HUES6 (cell line): ENCODE measurements around the gene COL23A1.
"Not testable (repeated sequence)": the region's sequence is repeated elsewhere in the genome, so short reads cannot be mapped to it uniquely, and the experiment has no call there.

ENCODE experiments used
- H3K27ac ChIP-seq: 2 replicates; pipeline ENCODE4 v1.7.0; 2013; ENCODE audit warnings: low read depth, mild to moderate bottlenecking, low read length, inconsistent platforms
- H3K27me3 ChIP-seq: 2 replicates; pipeline ENCODE4 v1.6.1; 2013; ENCODE audit warnings: low read length; ENCODE audit not compliant: control insufficient read depth, insufficient read depth
- H3K36me3 ChIP-seq: 2 replicates; pipeline ENCODE4 v1.6.1; 2013; ENCODE audit warnings: low read length; ENCODE audit not compliant: control insufficient read depth, insufficient read depth
- H3K4me1 ChIP-seq: 2 replicates; pipeline ENCODE4 v1.6.1; 2013; ENCODE audit warnings: low read length; ENCODE audit not compliant: control insufficient read depth, insufficient read depth
- H3K4me3 ChIP-seq: 2 replicates; pipeline ENCODE4 v1.5.1; 2013; ENCODE audit warnings: low read depth, low read length
- H3K9ac ChIP-seq: one replicate; pipeline ENCODE4 v1.6.1; 2013; ENCODE audit warnings: mild to moderate bottlenecking, low read length
- H3K9me3 ChIP-seq: 2 replicates; pipeline ENCODE4 v1.6.1; 2013; ENCODE audit warnings: low read depth, low read length; ENCODE audit not compliant: control insufficient read depth, insufficient read depth

Gene COL23A1

DNA sequence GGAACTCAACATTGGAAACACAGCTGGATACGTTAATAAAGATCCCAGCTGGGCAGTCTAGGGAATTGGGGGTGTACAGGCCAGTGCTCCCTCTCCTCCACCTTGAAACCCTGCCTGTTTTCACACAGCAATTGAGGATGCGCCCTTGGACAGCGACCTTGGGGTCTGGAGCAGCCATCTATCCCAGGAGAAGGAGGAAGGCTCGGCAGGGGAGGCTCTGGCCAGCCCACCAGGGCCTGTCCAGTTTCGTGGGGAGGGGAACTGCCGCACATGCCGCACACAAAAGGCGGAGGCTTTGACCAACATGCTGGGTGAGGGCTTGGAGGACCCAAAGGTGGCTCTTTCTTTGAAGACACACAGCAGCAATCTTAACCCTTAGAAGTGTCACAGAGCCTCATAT lies 1.4 kb downstream of the COL23A1 start:
- H3K9ac ChIP-seq = peak overlapping the region; percentile 56
- H3K4me3 ChIP-seq = peak overlapping the region; percentile 74
- H3K4me1 ChIP-seq = peaks cover 20% of the 10 kb centered on the region
- H3K27ac ChIP-seq = no peak overlapping the region
- no peaks in the 10 kb centered on the region for H3K36me3 ChIP-seq
- peaks cover 40% of the 10 kb centered on the region for H3K27me3 ChIP-seq
- peaks cover 4% of the 10 kb centered on the region; the same call in 1 of the 2 replicates for H3K9me3 ChIP-seq

GRCh38 chr5:178587763-178588611 lies 2.2 kb downstream of the COL23A1 start:
- H3K9ac ChIP-seq = no peak overlapping the region
- peaks cover 40% of the 10 kb centered on the region for H3K27me3 ChIP-seq
- H3K9me3 ChIP-seq = peaks cover 4% of the 10 kb centered on the region; the same call in 1 of the 2 replicates
- H3K4me3 ChIP-seq = 0 out of 2 replicates have a peak overlapping the region, but pooled peaks have one; percentile 74
- H3K36me3 ChIP-seq = no peaks in the 10 kb centered on the region
- H3K27ac ChIP-seq = no peak overlapping the region
- H3K4me1 ChIP-seq = peaks cover 20% of the 10 kb centered on the region

DNA sequence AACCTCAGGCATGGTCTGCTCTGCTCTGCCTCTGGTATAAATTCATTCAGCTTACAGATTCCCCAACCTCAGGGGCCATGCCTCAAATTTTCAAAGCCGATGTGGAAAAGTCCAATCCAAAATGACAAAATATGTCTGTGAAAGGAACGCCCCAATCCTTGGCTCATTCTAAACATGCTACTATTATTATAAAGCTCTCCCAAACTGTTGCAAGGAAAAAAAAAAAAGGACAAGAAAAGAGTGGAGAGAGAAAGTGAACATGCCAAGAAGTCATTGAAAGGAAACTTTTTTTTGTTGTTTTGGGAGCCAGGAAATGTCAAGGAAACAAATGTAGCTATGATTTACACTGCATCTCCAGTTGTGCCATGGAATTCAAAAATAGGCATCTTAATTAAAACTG lies 3.8 kb downstream of the COL23A1 start:
- peaks cover 20% of the 10 kb centered on the region for H3K4me1 ChIP-seq
- no peak overlapping the region for H3K9ac ChIP-seq
- peaks cover 4% of the 10 kb centered on the region; the same call in 1 of the 2 replicates for H3K9me3 ChIP-seq
- H3K27me3 ChIP-seq = peaks cover 40% of the 10 kb centered on the region
- no peaks in the 10 kb centered on the region for H3K36me3 ChIP-seq
- H3K4me3 ChIP-seq = no peak overlapping the region
- no peak overlapping the region for H3K27ac ChIP-seq

GRCh38 chr5:178585421-178585820 lies 4.8 kb downstream of the COL23A1 start:
- H3K36me3 ChIP-seq, H3K4me3 ChIP-seq, H3K9ac ChIP-seq, H3K9me3 ChIP-seq, H3K27ac ChIP-seq: not testable (repeated sequence)
- Histone ChIP-seq H3K4me1 (peaks cover 20% of the 10 kb centered on the region), H3K27me3 (peaks cover 33% of the 10 kb centered on the region)

DNA sequence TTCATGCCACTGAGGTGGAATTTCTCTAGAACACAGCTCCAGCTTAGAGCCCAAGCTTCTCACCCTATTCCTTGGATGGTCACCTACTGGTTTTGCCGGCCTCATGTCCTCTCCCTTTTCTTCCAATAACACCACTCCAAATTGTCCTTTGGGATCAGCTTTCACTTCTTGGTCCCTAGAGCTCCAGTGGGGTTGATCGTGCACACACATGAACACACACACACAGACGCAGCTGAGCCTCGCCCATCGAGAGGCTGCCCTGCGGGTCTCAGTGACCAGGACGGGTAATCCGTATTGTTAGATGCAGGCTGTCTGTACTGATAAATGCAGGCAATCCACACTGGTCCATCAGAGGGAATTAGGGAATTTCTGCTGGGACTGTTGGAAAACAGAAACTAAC lies 6.9 kb downstream of the COL23A1 start:
- Histone ChIP-seq H3K4me3 (no peak overlapping the region), H3K27me3 (peaks cover 14% of the 10 kb centered on the region), H3K27ac (no peak overlapping the region), H3K36me3 (no peaks in the 10 kb centered on the region), H3K9ac (no peak overlapping the region), H3K9me3 (peaks cover 4% of the 10 kb centered on the region; the same call in 1 of the 2 replicates), H3K4me1 (peaks cover 7% of the 10 kb centered on the region; the same call in 1 of the 2 replicates)

GRCh38 chr5:178582291-178582690 lies 7.9 kb downstream of the COL23A1 start:
- Histone ChIP-seq H3K27ac (no peak overlapping the region), H3K9me3 (peaks cover 4% of the 10 kb centered on the region; the same call in 1 of the 2 replicates), H3K36me3 (no peaks in the 10 kb centered on the region), H3K4me3 (no peak overlapping the region), H3K27me3 (peaks cover 4% of the 10 kb centered on the region), H3K9ac (no peak overlapping the region), H3K4me1 (no peaks in the 10 kb centered on the region; the same call in 1 of the 2 replicates)

DNA sequence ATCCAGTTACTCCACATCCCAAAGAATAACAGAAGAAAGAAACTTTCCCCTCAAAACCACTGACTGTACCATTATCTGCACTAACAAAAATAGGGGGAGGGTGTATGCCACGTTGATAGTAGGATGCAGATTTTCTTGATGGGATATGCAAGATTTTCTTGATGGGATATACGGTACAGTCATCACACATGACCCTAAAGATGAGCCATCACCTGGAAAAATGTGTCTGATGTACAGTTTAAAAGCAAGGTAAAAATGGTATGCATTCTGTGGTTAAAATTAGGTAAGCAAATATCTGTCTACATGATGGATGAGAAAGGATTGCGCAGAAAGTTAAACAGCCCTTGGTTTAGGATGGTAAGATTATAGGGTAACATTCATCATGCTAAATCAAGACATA lies 8.6 kb downstream of the COL23A1 start:
- no peaks in the 10 kb centered on the region for H3K36me3 ChIP-seq
- H3K9me3 ChIP-seq = peaks cover 4% of the 10 kb centered on the region; the same call in 1 of the 2 replicates
- no peak overlapping the region for H3K9ac ChIP-seq
- no peaks in the 10 kb centered on the region; the same call in 1 of the 2 replicates for H3K27me3 ChIP-seq
- H3K4me3 ChIP-seq = no peak overlapping the region
- H3K27ac ChIP-seq = no peak overlapping the region
- H3K4me1 ChIP-seq = no peaks in the 10 kb centered on the region; the same call in 1 of the 2 replicates

DNA sequence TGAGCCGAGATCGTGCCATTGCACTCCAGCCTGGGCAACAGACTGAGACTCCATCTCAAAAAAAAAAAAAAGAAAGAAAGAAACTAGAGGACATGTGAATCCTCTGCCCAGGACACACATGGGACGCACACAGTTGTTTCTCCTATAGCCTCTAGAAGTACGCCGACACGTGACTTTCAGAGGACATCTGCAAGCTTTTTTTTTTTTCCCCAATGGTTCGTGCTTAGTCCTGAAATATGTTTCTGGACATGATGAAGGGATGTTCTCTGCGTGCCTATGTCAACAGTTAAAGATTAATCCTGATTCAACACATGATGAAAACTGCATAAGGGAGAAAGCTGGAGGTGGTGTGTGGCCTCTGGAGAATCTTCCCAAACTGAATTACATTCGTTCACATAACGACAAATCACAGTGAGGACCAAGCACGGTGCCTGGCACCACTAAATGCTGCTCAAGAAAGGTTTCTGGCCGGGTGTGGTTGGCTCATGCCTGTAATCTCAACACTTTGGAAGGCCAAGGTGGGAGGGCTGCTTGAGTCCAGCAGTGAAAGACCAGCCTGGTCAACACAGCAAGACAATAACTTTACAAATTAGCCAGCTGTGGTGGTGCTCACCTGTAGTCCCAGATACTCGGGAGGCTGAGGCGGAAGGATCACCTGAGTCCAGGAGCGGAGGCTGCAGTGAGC lies 9.8 kb downstream of the COL23A1 start:
- Histone ChIP-seq H3K36me3 (no peaks in the 10 kb centered on the region), H3K9me3 (peaks cover 3% of the 10 kb centered on the region; the same call in 1 of the 2 replicates), H3K27me3 (peaks cover 9% of the 10 kb centered on the region), H3K4me3 (no peak overlapping the region), H3K4me1 (no peaks in the 10 kb centered on the region; the same call in 1 of the 2 replicates), H3K27ac (no peak overlapping the region), H3K9ac (no peak overlapping the region)

DNA sequence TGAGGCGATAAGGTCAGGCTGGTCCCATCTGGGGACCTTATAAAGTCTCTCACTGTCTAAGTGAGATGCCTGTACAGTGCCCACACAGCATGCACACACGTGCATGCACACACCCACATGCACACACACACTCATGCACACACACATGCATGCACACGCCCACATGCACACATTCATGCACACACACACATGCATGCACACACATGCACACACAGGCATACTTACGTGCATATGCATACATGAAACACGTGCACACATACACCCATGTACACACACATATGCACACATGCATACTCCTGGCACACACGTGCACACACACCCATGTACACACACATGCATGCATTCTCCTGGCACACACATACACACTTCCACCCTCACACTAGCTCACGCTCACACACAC lies 12.2 kb downstream of the COL23A1 start:
- H3K27me3 ChIP-seq = peaks cover 16% of the 10 kb centered on the region
- H3K9me3 ChIP-seq = peaks cover 4% of the 10 kb centered on the region; the same call in 1 of the 2 replicates
- peak overlapping the region; percentile 70; the same call in 1 of the 2 replicates for H3K4me3 ChIP-seq
- H3K4me1 ChIP-seq = no peaks in the 10 kb centered on the region; the same call in 1 of the 2 replicates
- no peak overlapping the region for H3K9ac ChIP-seq
- H3K27ac ChIP-seq = no peak overlapping the region
- no peaks in the 10 kb centered on the region for H3K36me3 ChIP-seq

GRCh38 chr5:178577376-178577839 lies 12.8 kb downstream of the COL23A1 start:
- peak overlapping the region; percentile 70 for H3K4me3 ChIP-seq
- H3K9ac ChIP-seq = peak overlapping the region; percentile 71
- H3K36me3 ChIP-seq = no peaks in the 10 kb centered on the region
- no peak overlapping the region; the same call in 1 of the 2 replicates for H3K27ac ChIP-seq
- H3K9me3 ChIP-seq = peaks cover 9% of the 10 kb centered on the region; the same call in 1 of the 2 replicates
- H3K27me3 ChIP-seq = peaks cover 16% of the 10 kb centered on the region
- H3K4me1 ChIP-seq = no peaks in the 10 kb centered on the region; the same call in 1 of the 2 replicates
